Activated effector memory CD4-positive, alpha-beta T cell treated with Interleukin-2 at 50 U/mL for 16 hours (primary cell): Measurements from ENCODE around the gene GFRA1.
"Not testable (repeated sequence)": the region's sequence is repeated elsewhere in the genome, so short reads cannot be mapped to it uniquely, and the experiment has no call there.

Experiments used
- DNase-seq: peaks from one replicate; pipeline ENCODE4 v3.0.0-alpha.2; 2020

Gene GFRA1

DNA sequence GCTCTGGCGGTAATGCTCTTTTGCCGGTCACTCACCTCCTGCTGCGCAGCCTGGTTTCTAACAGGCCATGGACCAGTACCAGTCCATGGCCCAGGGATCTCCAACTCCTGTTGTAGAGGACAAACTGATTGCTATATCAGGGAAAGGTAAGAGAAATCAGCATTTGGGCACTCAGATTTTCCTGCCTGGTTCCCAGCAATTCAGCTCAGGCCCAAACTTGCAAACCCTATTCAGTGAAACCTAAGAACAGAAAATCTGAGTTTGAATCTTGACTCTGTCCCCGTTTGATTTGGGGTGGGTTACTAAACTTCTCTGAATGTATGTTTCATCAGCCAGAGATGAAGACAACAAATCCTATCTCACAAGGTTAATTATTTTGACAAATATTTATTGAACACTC is 77.4 kb downstream of the GFRA1 start:
- no peak for DNase-seq

DNA sequence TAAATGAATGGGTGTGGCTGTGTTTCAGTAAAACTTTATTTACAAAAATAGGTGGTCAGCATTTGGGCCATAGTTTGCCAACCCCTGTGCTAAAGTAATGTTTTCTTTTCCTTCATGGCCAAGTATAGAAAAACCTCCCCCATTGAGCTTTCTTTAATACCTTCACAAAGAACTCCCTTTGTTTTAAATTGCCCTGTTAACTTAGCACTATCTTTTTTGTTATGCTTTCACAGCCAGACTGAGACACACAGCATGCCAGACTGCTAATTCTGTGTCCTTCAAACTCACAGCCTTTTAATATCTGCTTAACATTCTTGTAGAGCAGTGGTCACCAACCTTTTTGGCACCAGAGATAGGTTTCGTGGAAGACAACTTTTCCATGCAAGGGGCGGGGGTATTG is 78.0 kb downstream of the GFRA1 start:
- DNase-seq: no peak

DNA sequence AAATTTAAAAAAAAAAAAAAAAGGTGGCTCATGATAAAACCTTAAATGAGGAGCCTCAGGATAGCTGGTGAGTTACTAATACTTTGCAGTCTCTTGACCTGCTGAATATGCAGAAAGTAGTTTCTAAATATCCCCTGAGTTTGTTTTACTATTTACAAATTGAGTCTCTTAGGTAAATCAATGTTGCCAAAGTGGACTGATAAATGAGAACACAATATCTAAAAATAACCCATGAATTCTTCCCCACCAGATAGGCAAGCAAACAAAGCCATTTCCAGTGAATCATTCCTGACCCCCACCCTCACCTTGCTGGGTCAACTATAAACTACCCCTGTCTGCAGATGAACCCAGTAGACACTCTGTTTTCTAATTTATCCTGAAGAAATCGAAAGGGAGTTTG is 78.9 kb downstream of the GFRA1 start:
- DNase-seq: no peak

DNA sequence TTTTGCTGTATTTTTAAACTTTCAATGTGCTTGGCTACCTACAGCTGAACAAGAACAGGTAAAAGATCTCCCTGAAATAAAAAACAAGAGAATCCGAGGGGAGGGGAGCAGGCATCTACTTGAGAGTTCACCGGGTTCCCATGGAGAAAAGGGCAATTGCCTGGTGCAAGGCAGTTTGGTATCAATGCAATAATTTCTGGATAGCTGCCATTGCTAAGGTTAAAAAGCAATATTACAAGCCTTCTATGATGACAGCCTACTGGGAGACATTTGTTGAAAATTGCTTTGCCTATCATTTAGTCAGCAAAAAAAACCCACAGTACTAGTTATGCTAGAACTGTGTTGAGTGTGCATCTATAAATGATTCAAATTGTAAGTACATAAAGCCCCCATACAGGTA is 82.1 kb downstream of the GFRA1 start:
- no peak for DNase-seq

DNA sequence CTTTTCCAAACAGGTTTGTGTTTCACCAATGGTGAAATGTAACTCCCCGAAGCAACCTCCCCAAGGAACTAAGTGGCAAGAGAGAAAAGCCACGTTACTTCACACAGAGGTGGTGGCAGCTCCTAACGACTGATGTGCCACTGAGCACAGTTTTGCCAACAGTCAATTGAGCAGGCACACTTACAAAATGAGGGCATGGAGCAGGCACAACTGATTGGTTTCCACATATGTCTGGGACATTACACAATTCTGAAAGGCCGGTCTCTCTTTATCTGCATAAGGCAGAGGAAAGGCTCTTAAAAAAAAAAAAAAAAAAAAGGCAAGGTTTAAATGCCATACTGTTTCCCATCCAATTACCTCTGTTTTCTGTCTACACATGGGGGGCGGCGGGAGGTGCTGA is 86.7 kb downstream of the GFRA1 start:
- DNase-seq: no peak

DNA sequence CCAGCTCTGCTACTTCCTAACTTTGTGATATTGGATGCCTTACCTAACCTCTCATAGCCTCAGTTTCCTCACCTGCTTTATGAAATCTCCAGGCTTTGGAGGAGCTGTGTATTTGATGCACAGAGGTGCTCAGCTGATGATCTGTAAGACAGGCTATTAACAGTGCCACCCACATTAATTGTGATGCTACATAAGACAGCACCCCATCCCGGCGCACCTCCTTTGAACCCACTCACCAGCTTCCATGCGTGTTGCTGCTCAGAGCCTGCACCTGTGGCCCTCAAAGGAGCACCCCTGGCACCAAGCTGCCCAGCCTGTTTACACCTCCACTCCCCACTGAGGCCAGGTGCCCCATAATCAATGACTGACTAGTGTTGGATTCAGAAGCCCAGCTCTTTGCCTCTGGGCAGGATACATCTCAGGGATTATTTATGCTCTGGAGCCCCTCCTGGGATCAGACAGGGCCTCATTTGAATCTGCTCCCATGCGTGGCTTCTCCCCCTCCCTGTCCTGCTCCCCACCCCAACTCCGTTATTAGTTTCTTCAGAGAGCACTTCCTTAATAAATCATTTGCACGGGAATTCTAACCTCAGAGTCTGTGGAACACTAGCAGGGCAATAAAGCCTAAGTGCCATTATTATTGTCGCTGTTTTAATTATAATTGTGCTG is 87.7 kb downstream of the GFRA1 start:
- DNase-seq: no peak

DNA sequence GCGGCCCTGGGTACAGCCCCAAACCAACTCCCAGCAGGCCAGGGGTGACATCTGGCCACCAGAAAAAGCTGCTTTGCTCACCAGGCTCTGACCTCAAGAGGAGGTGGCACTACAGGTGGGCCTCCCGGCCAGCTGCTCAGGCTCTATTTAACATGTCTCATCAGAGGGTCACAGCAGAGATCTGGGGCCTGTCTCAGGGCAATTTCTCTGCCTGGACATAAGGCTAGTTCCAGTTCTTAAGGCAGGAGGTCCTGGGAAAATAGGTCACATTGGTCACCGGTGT is 88.6 kb downstream of the GFRA1 start:
- DNase-seq: no peak

DNA sequence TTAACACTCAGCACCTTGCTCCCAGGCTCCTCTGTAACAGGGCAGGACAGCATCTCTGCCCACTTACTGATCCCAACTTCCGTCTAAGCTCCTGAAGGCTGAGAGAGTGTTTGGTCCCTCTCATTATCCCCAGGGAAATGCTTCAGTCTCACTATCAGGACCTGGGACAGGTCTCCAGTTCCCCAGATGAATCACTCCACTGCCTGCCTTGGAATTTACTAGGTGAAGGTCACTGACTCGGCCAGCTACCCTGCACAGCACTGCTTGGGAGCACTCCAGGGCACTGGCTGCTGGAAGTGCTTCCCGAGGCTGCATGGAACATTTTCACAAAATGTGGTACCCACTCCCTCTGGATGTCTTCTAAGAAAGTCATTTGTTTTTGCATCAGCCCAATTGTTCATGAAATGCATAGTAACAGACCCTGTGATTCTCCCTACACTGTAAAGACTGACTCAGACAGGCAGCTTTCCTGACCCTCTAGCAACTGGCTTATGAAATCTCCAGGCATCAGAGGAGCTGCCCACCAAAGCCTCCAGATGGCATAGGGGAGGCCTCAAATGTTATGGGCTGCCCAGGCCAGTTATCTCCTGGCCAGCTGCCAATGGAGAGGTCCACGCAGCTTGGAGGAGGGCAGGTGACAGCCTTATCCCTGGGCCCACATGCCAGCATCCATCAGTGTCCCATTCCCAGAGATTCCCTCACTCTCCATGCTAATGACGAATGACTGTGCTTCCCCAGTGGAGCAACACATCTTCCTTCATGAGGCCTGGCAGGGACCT is 89.1 kb downstream of the GFRA1 start:
- DNase-seq: no peak

DNA sequence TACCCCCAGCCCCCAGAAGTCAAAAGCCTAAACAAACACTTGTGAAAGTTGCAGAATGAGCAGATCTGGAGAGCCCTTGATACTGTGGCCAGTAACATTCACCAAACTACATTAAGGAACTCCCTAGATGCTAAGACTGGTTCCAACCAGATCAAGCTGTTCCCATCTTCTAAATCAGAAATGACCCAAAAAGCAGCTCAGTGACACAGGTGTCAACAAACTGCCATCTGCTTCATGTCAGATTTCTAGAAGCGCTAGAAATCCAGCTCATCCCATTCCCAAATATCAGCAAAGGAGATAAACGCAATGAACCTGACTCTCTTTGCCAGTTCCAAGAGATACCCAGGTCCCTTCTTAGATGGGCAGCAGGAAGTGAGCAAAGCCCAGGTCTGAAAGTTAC is 90.6 kb downstream of the GFRA1 start:
- no peak for DNase-seq

DNA sequence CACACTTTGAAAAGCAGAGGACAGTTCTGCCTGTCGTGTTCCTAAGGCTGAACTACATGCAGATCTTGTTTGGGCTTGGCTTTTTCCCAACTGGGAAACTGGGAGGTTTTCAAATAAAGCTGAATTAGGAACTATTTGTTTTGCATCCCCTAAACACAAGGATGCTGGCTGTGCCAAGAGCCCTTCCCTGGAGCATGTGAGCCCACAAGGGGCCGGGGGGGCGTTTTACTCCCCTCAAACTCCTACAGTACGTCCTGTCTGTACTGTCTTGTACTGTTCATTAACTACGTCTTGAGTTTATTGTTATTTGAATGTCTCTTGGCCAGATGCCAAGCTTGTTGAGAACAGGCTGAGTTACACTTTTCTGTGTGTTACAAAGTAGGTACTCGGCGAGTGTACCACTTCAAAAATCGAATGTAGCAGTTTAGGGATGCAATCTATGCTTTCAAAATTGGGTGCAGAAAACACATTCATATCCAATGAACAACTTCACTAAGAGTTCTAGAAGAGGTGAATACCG is 94.9 kb downstream of the GFRA1 start:
- no peak for DNase-seq

DNA sequence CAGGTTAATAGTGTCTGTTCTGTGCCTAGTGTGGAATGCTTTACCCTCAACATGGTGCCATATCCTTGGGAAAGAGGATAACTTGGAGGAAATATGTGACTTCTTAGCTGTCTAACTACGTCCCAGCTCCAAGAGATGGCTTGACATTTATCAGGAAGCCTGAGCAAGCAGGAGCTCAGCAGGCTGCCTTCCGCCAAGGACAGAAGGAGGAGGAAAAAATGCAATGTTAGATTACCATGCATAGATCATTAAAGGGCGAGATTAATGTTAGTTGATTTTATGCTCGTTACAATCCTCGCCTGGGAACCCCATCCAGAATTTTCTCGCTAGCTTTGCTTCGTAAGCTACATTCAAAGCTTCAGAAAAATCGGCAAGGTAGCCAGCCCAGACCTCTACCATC is 97.8 kb downstream of the GFRA1 start:
- DNase-seq: no peak

DNA sequence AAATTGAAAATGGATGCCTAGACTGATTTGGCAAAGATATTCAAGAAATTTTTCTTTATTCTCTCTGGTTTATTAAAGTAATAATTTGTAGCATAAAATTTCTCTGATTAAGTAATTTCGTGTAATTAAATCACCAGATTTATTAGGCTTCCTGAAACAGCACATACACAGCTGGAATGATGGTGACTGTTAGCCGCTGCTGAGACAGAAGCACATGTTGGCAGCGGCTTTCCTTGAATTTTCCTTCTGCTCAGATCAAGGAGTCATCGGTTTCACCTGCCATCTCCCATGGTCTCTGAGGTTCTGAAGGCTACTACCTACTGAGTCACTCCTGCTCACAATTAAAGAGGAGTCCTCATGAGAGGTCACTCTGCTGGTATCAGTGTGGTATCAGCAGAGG is 101.5 kb downstream of the GFRA1 start:
- no peak for DNase-seq

DNA sequence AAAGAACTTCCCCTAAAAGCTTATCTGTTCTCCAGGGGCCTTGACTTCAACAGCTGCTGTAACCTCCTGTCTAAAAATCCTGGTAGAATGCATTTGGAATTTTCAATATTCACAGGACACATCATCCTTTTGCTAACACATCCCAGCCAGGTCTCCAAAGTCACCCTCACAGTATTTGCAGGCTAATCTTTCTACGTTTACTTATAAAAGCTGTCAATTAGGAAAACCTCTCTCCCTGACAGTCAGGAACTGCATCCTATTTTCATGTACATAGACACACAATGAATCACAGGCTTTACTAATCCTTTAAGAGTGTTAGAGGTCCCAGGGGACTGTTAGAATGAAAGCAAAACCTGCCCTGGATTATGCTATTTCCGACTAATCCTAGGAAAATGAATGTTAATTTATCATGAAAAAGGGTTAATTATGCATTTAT is 102.2 kb downstream of the GFRA1 start:
- no peak for DNase-seq

DNA sequence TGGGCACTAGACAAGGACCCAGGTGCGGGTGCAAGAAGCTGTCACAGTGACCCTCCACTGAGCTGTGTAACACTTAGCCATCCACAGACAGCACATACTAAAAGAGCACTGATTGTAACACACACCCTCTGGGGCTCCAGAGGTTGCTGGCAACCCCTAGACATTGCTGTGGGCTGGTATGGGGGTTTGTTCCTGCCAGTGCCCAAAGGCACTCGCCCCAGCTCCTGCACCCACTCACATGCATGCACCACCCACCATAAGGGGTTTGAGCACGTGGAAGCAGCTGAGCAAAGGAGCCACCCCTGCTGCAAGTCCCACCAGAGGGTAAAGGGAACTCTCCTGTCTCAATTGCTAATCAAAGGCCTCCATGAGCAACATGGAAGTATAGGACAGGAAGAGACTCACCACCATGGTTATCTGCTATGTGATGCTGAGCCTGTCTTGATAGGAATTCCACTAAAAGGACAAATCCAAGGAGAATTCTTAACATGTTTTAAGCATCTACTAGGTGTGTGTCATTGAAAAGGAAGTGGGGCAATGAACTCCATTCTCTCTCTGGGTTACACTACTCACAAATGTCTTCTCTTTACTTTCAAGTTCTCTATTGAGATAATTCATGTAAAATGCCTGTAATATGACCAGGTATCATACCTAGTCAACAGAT is 103.1 kb downstream of the GFRA1 start:
- DNase-seq: no peak

DNA sequence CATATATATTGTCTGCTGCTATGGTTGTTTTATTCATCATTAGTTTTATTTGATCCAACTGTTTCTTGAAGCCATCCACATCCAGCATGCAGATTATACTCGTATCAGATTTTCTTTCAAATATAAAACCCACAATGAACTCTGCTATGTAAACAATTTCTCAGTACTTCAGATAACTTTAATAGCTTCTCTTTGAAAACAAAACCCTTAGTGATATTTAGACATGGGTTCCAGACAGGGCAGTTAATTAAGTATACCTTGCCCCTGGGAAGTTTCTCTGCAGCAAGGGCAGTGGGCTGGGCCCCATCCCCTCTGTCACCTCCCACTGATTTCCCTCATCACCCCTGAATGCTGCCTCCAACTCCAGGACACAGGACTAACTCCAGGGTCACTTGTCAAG is 104.3 kb downstream of the GFRA1 start:
- DNase-seq: no peak

DNA sequence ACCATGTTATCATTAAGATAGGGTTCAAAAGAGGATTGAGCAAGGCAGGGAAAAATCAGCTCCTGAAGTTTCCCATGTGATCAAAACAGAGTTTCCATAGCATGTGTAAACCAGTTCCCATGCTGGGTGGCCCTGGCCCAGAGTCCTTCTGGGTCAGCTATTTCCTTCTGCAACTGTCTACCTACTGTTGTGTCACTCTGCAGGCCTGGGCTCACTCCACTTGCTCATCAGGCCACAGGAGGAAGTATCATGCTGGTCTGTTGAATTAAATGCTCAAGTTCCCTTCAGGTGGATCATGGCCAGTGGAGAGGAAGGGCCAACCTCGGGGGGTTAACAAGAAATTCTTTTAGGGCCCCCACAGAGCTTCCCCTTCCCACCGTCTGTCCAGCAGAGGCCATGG is 104.7 kb downstream of the GFRA1 start:
- DNase-seq: no peak

DNA sequence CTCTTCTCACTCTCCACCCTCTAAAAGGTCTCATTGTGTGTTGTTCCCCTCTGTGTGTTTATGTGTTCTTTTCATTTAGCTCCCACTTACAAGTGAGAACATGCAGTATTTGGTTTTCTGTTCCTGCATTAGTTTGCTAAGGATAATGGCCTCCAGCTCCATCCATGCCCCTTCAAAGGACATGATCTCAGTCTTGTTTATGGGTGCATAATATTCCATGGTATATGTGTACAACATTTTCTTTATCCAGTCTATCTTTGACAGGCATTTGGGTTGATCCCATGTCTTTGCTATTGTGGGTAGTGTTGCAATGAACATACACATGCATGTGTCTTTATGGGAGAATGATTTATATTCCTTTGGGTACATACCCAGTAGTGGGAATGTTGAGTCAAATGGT is 107.1 kb downstream of the GFRA1 start:
- DNase-seq: not testable (repeated sequence)

DNA sequence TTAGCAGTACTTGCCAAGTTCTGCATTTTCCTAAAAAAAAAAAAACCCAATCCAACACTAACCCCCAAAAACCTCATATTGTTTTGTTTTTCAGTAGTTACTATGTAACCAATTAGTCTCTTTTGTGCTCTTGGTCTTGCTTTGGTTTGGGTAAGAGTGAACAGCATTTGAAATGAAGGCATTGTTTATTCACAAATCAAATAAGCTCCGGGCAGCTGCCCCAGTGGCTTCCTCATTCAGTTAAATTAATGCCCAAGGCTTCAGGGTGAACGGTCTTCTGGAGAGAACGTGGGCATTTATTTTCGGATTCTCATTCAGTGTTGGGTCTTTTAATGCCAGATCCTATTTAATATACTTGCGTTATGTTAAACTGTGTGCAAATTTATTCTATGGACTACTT is 108.7 kb downstream of the GFRA1 start:
- DNase-seq: no peak

DNA sequence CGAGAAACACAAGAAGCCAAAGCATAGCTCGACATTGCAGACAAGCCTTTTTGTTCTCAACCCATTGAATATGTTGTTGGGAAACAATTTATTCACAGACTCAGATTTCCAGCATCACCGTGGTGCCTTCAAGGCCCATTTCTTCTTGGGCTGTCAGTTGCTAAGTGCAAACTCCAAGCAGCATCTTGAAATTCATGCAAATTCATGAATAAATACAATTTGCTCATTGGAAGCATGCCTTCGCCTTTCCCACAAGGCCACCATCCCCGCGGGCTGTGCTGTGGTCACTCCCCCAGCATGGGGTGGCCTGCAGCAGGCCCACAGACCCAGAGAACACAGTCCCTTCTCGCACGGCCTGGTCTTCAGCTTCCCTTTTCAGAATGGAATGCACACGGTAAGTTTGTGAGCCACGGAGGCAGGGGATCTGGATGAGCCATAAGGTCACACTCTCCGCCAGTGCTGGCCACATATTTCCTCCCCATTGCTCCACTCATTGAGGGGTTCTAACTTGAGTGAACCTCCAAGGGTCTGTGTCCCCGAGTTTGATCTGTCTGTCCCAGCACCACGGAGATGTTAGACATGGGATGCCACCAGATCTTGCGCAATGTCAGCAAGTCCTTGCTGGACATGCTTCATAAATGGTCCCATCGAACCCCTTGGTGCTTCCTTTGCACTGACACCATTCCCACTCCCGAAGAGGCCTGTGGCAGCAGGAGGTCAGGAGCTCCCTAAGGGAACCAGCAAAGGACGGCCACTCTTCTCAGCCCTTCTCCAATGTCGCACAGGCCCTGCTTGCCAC is 109.5 kb downstream of the GFRA1 start:
- no peak for DNase-seq

DNA sequence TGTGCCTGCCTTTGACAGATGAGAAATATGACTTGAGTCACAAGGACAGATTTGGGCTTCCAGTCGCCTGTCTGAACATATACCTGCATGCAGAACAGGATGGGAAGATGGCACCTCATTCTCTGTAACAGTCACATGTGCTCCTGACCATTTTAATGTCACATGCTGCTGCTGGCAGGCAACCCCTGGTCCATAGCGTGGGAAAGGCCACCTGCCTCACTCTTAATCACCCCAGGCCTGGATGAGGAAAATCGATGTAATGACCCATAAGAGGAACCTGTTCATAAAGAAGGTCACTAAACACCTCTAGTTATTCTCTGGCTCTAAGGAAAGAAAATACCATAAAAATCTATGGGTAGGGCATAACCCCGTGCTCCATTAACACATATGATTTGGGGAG is 110.2 kb downstream of the GFRA1 start:
- no peak for DNase-seq

DNA sequence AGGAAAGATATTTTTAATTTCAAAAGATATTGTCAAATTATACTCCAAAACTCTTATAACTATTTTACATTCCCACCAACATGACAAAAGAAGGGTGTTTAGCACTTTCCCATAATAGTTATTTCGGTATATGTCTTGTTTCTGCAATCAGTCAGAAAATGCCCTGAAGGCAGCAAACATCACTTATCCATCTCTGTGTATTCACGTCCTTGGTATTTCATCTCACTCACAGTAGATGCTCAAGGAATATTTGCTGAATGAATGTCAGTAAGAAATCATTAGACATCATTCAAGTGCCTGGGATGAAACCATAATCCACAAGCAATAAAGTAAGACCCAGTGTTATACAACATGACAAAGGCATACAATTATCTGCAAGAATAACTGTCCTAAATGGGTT is 112.7 kb downstream of the GFRA1 start:
- no peak for DNase-seq

DNA sequence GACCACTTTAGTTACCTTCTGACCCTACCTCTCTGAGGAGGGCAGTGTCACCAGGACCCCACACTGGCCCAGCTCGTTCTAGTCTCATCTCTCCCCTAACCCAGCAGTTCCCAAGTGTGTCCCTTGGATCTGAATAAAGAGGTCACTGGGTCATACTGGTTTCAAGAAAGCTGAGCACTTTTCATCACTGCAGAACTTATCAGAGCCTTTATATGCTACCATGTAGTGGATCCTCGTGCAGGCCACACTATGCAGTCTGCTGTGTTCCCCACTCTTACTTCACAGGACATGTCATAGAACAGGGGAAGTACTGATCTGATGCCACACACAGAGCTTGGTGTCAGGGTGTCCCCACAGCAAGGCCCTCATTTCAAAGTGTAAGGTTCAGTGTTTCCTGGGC is 113.8 kb downstream of the GFRA1 start:
- DNase-seq: no peak

DNA sequence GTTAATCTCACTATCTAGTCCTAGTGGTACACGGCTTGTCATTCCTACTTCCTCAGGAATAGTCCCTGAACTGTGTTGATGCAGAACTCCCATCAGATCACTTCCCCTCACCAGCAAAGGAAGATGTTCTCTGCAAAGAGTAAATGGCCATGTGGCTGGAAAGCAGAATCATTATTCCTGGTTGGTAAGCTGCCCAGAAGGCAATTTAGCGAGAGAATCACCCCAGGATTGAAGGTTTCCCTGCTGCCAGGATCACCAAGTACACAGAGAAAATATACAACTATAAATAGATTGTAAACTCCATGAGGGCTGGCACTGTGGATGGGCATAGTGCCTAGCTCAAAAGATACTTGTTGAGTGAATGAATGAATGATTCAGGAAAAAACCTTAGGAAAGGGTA is 115.0 kb downstream of the GFRA1 start:
- no peak for DNase-seq

DNA sequence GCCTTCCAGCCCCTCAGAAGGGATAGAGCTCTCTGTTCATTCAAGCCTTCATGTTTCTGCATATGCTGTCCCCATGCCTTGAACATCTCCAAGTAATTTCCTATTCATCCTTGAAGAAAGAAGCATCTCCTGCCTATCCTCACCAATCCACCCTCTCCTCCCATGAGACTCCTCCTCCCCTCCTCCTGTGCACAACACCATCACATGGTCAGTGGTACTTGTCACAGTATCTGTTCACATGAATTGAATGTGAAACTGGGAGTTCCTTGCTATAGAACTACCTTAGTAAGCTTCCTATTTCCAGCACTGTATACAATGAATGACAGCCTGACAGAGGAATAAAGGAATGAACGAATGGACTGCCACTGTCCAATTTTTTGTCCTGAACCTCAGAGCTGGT is 115.5 kb downstream of the GFRA1 start:
- no peak for DNase-seq
